OCI-M2 (cell line): ENCODE results near the gene SLC5A12.
"Not testable (repeated sequence)": the region's sequence is repeated elsewhere in the genome, so short reads cannot be mapped to it uniquely, and the experiment has no call there.

Experiments
- DNase-seq: peaks from one replicate; lab custom pipeline; 2025; ENCODE audit not compliant: unreplicated experiment; lab: John Stamatoyannopoulos, UW

SLC5A12 gene

GRCh38 chr11:26662916-26663315, 58.9 kb downstream of the SLC5A12 start:
- no peak for DNase-seq

DNA sequence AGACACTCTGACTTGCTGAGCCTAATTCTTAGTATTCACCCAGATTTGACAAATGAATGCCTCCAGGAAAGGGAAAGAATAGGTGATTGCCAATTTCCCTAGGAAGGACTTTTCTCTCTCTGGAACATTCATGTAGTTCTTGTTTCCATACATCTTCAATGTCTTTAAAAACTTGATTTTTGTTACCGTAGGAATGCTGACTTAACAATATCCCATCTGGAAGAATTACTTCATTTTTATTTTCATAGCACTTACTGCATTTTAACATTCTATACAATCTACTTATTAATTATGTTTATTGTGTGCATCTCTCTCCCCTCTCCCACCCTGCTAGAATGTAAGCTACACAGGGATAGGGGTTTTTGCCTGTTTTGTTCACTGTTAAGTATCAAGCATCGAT, 66.6 kb downstream of the SLC5A12 start:
- DNase-seq = no peak

DNA sequence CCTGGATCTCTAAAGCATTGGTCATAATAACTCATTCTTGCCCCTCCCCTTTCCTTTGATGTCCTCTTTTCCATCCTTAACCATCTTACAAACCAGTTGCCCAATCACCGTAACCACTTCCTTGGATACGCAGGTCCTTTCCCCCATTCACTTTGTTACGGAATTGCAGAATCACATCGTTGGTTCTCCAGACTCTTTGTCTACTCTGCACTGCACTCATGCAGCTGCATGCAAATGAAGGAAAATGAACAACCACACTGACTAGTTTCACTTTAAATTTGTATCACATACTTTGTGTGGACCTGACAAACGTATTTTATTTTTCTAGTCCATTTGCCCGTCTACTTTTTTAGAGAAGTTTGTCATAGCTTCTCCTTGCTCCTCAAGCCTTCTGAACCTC, 69.9 kb downstream of the SLC5A12 start:
- no peak for DNase-seq

- no peak for DNase-seq
Observed at GRCh38 chr11:26649884-26650283, 72.0 kb downstream of the SLC5A12 start.

DNA sequence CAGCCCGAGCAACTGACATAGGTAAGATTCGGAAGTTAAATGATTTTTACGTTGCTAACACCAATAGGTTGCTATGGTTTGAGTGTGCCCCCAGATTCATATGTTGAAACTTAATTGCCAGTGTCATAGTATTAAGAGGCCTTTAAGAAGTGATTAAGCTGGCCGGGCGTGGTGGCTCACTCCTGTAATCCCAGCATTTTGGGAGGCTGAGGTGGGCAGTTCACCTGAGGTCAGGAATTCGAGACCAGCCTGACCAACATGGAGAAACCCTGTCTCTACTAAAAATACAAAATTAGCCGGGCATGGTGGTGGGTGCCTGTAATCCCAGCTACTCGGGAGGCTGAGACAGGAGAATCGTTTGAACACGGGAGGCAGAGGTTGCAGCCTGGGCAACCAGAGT, 78.5 kb downstream of the SLC5A12 start:
- not testable (repeated sequence) for DNase-seq

GRCh38 chr11:26632691-26633159, 89.1 kb downstream of the SLC5A12 start:
- DNase-seq = no peak

- DNase-seq = no peak
Observed at GRCh38 chr11:26626346-26626745, 95.5 kb downstream of the SLC5A12 start.

- no peak for DNase-seq
Observed at GRCh38 chr11:26623076-26623659, 98.7 kb downstream of the SLC5A12 start.

- no peak for DNase-seq
Observed at GRCh38 chr11:26622181-26622580, 99.7 kb downstream of the SLC5A12 start.

GRCh38 chr11:26621132-26621531, 100.7 kb downstream of the SLC5A12 start:
- DNase-seq = no peak

- DNase-seq = no peak
Observed at GRCh38 chr11:26620282-26621045, 101.4 kb downstream of the SLC5A12 start.

DNA sequence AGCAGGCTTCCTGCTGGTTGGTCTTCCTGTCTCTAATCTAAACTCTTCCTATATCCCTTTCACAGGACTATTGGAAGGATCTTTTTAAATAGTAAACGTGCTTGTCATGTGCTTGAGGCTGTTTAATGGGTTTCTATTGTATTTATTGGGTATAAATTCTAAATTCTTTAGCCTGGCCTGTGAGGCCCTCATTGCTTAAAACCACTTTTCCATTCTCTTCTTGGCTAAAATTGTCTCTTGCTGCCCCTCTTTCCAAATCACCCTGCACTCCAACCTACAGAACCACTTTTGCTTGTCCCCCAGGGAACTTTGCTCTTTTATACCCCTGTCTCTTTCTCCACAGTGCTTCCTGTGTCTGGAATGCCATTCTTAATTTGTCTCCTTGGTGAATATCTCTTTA, 103.4 kb downstream of the SLC5A12 start:
- no peak for DNase-seq
